ENCODE data around the gene CMIP.
A peak's percentile ranks its signal among the peaks of the same experiment; 100 is the strongest.

Gene CMIP

GRCh38 chr16:81482329-81483063 lies 37.9 kb downstream of the CMIP start:
- H3K27me3 ChIP-seq (ENCODE audit: insufficient read depth, low read length), result no peaks in the 10 kb centered on the region
- H3K9me3 ChIP-seq (ENCODE audit: insufficient read depth, low read depth, low read length), result no peaks in the 10 kb centered on the region
- peak overlapping the region; percentile 41 for H3K4ac ChIP-seq (ENCODE audit: low read depth, low read length)
- H4K91ac ChIP-seq (ENCODE audit: low read depth, low read length), result no peak overlapping the region
- H2AK5ac ChIP-seq (ENCODE audit: low read length), result no peak overlapping the region
- peak overlapping the region; percentile 13 for H3K4me3 ChIP-seq (ENCODE audit: low read depth, low read length)
- DNase-seq, result peak in 1 of 2 donors; percentile 51
- H2AFZ ChIP-seq (ENCODE audit: insufficient read depth, low read length, poor library complexity), result no peak overlapping the region
- no peak overlapping the region for H2BK120ac ChIP-seq (ENCODE audit: insufficient read depth, low read length, poor library complexity)
- no peak overlapping the region for H3K9ac ChIP-seq (ENCODE audit: low read length)
- H3K4me1 ChIP-seq (ENCODE audit: control insufficient read depth in 1 of 2, insufficient read depth in 2 of 2, low read length in 2 of 2), result peaks cover 22 to 24% of the 10 kb centered on the region in 2 experiments
- H3K23ac ChIP-seq (ENCODE audit: low read length), result no peak overlapping the region
- H2BK12ac ChIP-seq (ENCODE audit: low read length), result peak overlapping the region; percentile 32
- H3K27ac ChIP-seq (ENCODE audit: low read depth, low read length), result no peak overlapping the region
- H4K8ac ChIP-seq (ENCODE audit: low read depth, low read length), result no peak overlapping the region
- H3K14ac ChIP-seq (ENCODE audit: low read length), result no peak overlapping the region
- H3K36me3 ChIP-seq (ENCODE audit: control insufficient read depth in 1 of 2, insufficient read depth in 2 of 2, low read length in 2 of 2), result peaks cover 10 to 13% of the 10 kb centered on the region in 2 experiments
- H3K18ac ChIP-seq (ENCODE audit: low read length), result peak overlapping the region; percentile 10
- no peaks in the 10 kb centered on the region for H3K79me1 ChIP-seq (ENCODE audit: low read length)
- whole genome bisulfite sequencing (ENCODE audit: extremely low coverage, insufficient coverage, insufficient read length), result no CpG with 5 or more reads among the region's 15 CpGs
- H2BK5ac ChIP-seq (ENCODE audit: low read depth, low read length, poor library complexity), result no peak overlapping the region
- H3K79me2 ChIP-seq (ENCODE audit: control insufficient read depth, insufficient read depth, low read length, poor library complexity), result peaks cover 16% of the 10 kb centered on the region
- H3K4me2 ChIP-seq (ENCODE audit: low read length), result no peak overlapping the region
- H4K12ac ChIP-seq (ENCODE audit: low read depth, low read length), result no peak overlapping the region

GRCh38 chr16:81483064-81483969 lies 38.7 kb downstream of the CMIP start:
- H4K8ac ChIP-seq (ENCODE audit: low read depth, low read length), result no peak overlapping the region
- H3K79me2 ChIP-seq (ENCODE audit: control insufficient read depth, insufficient read depth, low read length, poor library complexity), result peaks cover 16% of the 10 kb centered on the region
- no peak overlapping the region for H3K9ac ChIP-seq (ENCODE audit: low read length)
- no peak overlapping the region for H2BK120ac ChIP-seq (ENCODE audit: insufficient read depth, low read length, poor library complexity)
- no peak overlapping the region for H3K4me2 ChIP-seq (ENCODE audit: low read length)
- H3K4me1 ChIP-seq (ENCODE audit: control insufficient read depth in 1 of 2, insufficient read depth in 2 of 2, low read length in 2 of 2), result peaks cover 21 to 22% of the 10 kb centered on the region in 2 experiments
- H2BK5ac ChIP-seq (ENCODE audit: low read depth, low read length, poor library complexity), result no peak overlapping the region
- no CpG with 5 or more reads among the region's 10 CpGs for WGBS (ENCODE audit: extremely low coverage, insufficient coverage, insufficient read length)
- H2AK5ac ChIP-seq (ENCODE audit: low read length), result no peak overlapping the region
- H2BK12ac ChIP-seq (ENCODE audit: low read length), result no peak overlapping the region
- H3K9me3 ChIP-seq (ENCODE audit: insufficient read depth, low read depth, low read length), result no peaks in the 10 kb centered on the region
- H4K91ac ChIP-seq (ENCODE audit: low read depth, low read length), result no peak overlapping the region
- no peak overlapping the region for H3K14ac ChIP-seq (ENCODE audit: low read length)
- H3K27me3 ChIP-seq (ENCODE audit: insufficient read depth, low read length), result no peaks in the 10 kb centered on the region
- no peak overlapping the region for H3K27ac ChIP-seq (ENCODE audit: low read depth, low read length)
- peak overlapping the region; percentile 61 for H3K18ac ChIP-seq (ENCODE audit: low read length)
- H3K36me3 ChIP-seq (ENCODE audit: control insufficient read depth in 1 of 2, insufficient read depth in 2 of 2, low read length in 2 of 2), result peaks cover 4 to 13% of the 10 kb centered on the region in 2 experiments
- H4K12ac ChIP-seq (ENCODE audit: low read depth, low read length), result no peak overlapping the region
- no peak overlapping the region for H3K4me3 ChIP-seq (ENCODE audit: low read depth, low read length)
- H3K79me1 ChIP-seq (ENCODE audit: low read length), result no peaks in the 10 kb centered on the region
- no peak overlapping the region for H2AFZ ChIP-seq (ENCODE audit: insufficient read depth, low read length, poor library complexity)
- H3K4ac ChIP-seq (ENCODE audit: low read depth, low read length), result peak overlapping the region; percentile 64
- peak; percentile 97 for DNase-seq
- no peak overlapping the region for H3K23ac ChIP-seq (ENCODE audit: low read length)

GRCh38 chr16:81483970-81484595 lies 39.5 kb downstream of the CMIP start:
- Histone ChIP-seq H4K91ac (ENCODE audit: low read depth, low read length) (no peak overlapping the region), H3K79me1 (ENCODE audit: low read length) (no peaks in the 10 kb centered on the region), H3K4me2 (ENCODE audit: low read length) (no peak overlapping the region), H3K9ac (ENCODE audit: low read length) (no peak overlapping the region), H2BK5ac (ENCODE audit: low read depth, low read length, poor library complexity) (no peak overlapping the region), H3K4ac (ENCODE audit: low read depth, low read length) (peak overlapping the region; percentile 53), H3K9me3 (ENCODE audit: insufficient read depth, low read depth, low read length) (no peaks in the 10 kb centered on the region), H3K79me2 (ENCODE audit: control insufficient read depth, insufficient read depth, low read length, poor library complexity) (peaks cover 18% of the 10 kb centered on the region), H4K8ac (ENCODE audit: low read depth, low read length) (no peak overlapping the region), H3K4me3 (ENCODE audit: low read depth, low read length) (no peak overlapping the region), H2AK5ac (ENCODE audit: low read length) (no peak overlapping the region), H3K27ac (ENCODE audit: low read depth, low read length) (no peak overlapping the region), H3K18ac (ENCODE audit: low read length) (no peak overlapping the region), H3K27me3 (ENCODE audit: insufficient read depth, low read length) (no peaks in the 10 kb centered on the region), H2BK12ac (ENCODE audit: low read length) (no peak overlapping the region), H3K23ac (ENCODE audit: low read length) (no peak overlapping the region), H4K12ac (ENCODE audit: low read depth, low read length) (no peak overlapping the region), H2BK120ac (ENCODE audit: insufficient read depth, low read length, poor library complexity) (no peak overlapping the region), H2AFZ (ENCODE audit: insufficient read depth, low read length, poor library complexity) (no peak overlapping the region), H3K14ac (ENCODE audit: low read length) (no peak overlapping the region), H3K36me3 (ENCODE audit: control insufficient read depth in 1 of 2, insufficient read depth in 2 of 2, low read length in 2 of 2) (peaks cover 4 to 16% of the 10 kb centered on the region in 2 experiments), H3K4me1 (ENCODE audit: control insufficient read depth in 1 of 2, insufficient read depth in 2 of 2, low read length in 2 of 2) (peaks cover 21 to 22% of the 10 kb centered on the region in 2 experiments)
- no CpG with 5 or more reads among the region's 22 CpGs for WGBS (ENCODE audit: extremely low coverage, insufficient coverage, insufficient read length)
- DNase-seq, result peak; percentile 82 to 88

- H3K4me2 ChIP-seq (ENCODE audit: low read length), result no peak overlapping the region
- no peaks in the 10 kb centered on the region for H3K27me3 ChIP-seq (ENCODE audit: insufficient read depth, low read length)
- no peak overlapping the region for H3K18ac ChIP-seq (ENCODE audit: low read length)
- no peak overlapping the region for H2BK12ac ChIP-seq (ENCODE audit: low read length)
- no peak for DNase-seq
- H4K8ac ChIP-seq (ENCODE audit: low read depth, low read length), result no peak overlapping the region
- no peak overlapping the region for H4K91ac ChIP-seq (ENCODE audit: low read depth, low read length)
- no peak overlapping the region for H2AK5ac ChIP-seq (ENCODE audit: low read length)
- H3K9me3 ChIP-seq (ENCODE audit: insufficient read depth, low read depth, low read length), result no peaks in the 10 kb centered on the region
- H2BK5ac ChIP-seq (ENCODE audit: low read depth, low read length, poor library complexity), result no peak overlapping the region
- H3K27ac ChIP-seq (ENCODE audit: low read depth, low read length), result no peak overlapping the region
- peaks cover 23% of the 10 kb centered on the region for H3K79me2 ChIP-seq (ENCODE audit: control insufficient read depth, insufficient read depth, low read length, poor library complexity)
- no peak overlapping the region for H3K14ac ChIP-seq (ENCODE audit: low read length)
- H3K36me3 ChIP-seq (ENCODE audit: control insufficient read depth in 1 of 2, insufficient read depth in 2 of 2, low read length in 2 of 2), result peaks cover 4 to 16% of the 10 kb centered on the region in 2 experiments
- WGBS (ENCODE audit: extremely low coverage, insufficient coverage, insufficient read length), result no CpG with 5 or more reads among the region's 11 CpGs
- no peak overlapping the region for H2AFZ ChIP-seq (ENCODE audit: insufficient read depth, low read length, poor library complexity)
- no peak overlapping the region for H3K23ac ChIP-seq (ENCODE audit: low read length)
- H3K4me3 ChIP-seq (ENCODE audit: low read depth, low read length), result no peak overlapping the region
- no peak overlapping the region for H3K9ac ChIP-seq (ENCODE audit: low read length)
- peak overlapping the region; percentile 53 for H3K4ac ChIP-seq (ENCODE audit: low read depth, low read length)
- no peak overlapping the region for H2BK120ac ChIP-seq (ENCODE audit: insufficient read depth, low read length, poor library complexity)
- H3K4me1 ChIP-seq (ENCODE audit: control insufficient read depth in 1 of 2, insufficient read depth in 2 of 2, low read length in 2 of 2), result peaks cover 22 to 23% of the 10 kb centered on the region in 2 experiments
- H3K79me1 ChIP-seq (ENCODE audit: low read length), result no peaks in the 10 kb centered on the region
- H4K12ac ChIP-seq (ENCODE audit: low read depth, low read length), result no peak overlapping the region
These were observed 40.5 kb downstream of the CMIP start for GRCh38 chr16:81484908-81485624.

Measured in trophoblast cell (in vitro differentiated cells and primary cell).